Activated T-helper 9 cell treated with anti-CD3 and anti-CD28 coated beads, Interleukin-2, amount 50 U/mL, for 16 hours (primary cell): ENCODE measurements around the gene RAB5B.
"Not testable (repeated sequence)": the region's sequence is repeated elsewhere in the genome, so short reads cannot be mapped to it uniquely, and the experiment has no call there.

Experiments
- DNase-seq: peaks from one replicate; pipeline ENCODE4 v3.0.0-alpha.2; 2020; ENCODE audit warnings: low read depth

RAB5B gene

DNA sequence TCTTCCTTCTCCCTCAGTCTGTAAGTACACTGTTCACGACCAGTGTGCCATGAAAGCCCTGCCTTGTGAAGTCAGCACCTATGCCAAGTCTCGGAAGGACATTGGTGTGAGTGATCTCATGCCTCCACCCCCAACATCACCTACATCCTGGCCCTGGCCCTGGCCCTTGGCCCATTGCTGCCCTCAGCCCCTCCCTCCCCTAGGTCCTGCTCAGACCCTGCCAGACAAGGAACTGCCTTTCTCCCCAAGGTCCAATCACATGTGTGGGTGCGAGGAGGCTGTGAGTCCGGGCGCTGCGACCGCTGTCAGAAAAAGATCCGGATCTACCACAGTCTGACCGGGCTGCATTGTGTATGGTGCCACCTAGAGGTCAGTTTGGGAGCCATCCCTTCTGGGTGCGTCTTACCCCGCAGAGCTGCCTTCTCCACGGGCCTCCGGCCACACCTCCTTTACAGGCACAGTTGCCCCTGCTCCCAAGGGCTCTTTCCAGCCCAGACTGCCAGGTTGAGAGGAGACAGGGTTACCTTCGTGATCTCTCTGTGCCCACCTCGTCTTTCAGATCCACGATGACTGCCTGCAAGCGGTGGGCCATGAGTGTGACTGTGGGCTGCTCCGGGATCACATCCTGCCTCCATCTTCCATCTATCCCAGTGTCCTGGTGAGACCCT, 33.7 kb upstream of the RAB5B start:
- peak; percentile 72 for DNase-seq

DNA sequence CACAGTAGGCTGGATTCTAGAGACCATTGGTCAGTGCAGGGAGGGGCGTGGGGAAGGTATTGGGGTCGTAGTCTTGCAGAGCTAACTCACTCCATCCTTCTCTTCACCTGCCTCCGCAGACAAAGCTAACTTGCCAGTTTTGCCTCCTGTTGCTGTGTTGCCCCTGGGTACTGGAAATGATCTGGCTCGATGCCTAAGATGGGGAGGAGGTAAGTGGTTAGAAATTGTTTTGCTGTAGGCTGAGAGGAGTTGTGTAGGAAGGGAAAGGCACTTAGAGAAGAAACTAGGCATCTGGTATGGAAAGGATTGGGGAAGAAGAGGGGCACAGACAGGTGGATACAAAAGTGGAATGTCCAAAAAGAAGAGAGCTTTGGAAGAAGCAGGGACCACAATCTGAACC, 31.8 kb upstream of the RAB5B start:
- DNase-seq, result no peak

DNA sequence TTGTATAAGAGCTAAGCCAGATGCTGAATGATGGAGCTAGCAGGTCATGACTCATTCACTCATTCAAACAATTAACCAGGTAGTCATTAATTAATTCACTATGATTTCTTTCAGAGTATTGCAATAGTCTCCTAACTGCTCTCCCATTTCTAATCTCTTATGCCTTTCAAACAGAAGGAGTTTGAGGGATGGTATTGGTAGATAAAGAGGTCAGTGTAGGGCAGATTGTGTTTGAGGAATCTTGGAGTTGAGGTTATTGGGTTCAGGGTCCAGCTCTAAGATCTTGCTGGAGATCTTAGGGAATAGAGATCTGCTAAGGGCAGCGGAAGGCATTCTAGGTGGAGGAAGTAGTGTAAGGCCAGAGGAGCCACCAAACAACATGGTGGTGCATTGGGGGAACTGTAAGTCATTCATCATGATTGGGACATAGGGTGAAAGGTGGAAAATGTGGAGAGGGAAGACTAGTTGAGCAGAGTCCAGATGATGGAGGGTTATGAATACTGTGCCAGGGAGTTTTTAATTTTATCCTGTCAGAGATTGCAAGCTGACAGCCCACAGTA, 31.2 kb upstream of the RAB5B start:
- DNase-seq, result no peak

DNA sequence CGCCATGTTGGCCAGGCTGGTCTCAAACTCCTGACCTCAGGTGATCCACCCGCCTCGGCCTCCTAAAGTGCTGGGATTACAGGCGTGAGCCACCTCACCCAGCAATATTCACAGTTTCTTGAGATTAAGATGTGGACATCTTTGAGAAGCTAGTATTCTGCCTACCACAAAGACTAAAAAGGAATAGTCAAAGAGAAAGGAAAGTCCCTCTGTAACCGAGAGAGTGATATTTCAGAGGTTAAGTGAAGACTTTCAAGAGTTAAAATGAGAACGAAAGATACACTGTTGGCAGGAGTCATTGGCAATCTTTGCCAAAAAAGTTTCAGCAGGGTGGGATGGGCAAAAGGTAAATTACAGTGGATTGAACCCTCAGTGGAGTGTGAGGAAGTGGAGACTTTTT, 27.3 kb upstream of the RAB5B start:
- no peak for DNase-seq

DNA sequence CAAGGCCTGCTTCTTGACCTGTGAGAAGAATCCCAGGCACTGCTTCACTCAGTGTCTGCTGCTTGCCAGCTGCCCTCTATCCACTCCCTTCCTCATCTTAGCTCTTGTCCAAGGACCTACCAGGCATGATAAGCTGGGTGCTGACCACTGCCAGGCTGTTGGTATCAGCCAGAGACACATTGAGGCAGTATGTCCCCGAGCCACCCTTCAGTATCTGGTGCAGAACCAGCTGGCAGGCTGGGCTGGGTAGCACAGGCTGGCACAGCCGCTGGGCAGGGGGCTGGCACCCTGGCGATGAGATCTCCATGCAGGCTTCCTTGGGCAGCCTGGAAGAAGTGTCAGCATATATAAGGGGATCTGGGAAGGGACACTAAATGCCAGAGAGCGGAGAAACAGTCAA, 18.5 kb upstream of the RAB5B start:
- no peak for DNase-seq

DNA sequence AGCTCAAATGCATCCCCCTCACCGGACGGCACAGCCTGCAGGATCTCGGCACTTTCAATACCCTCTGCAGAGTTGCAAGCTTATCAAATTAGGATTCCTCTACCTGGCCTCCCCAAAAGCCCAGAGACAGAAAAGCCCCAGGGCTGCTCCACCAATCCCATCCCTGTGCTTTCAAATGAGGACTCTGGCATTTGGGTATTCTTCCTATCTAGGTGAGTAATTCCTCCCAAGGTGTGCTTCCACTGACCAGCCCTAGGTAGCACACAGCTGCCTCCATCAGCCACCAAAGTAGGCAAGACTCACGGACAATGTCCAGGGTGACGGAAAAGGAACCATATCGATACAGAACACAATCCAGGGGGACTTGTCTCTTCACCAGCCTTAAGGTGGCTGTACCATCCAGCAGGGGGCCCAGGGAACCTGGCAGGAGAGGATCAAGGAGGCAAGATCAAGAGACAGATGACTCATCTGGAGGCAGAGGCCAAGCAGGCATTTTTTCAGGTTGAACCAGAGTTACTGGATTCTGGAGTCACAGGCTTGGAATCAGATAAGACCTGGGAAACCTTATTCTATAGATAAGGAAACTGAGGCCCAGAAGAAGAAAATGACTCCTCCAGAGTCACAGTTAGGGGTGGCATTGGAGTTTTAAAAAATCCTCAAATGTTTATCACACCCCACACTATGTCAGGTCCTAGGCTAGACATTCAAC, 17.9 kb upstream of the RAB5B start:
- DNase-seq, result no peak

DNA sequence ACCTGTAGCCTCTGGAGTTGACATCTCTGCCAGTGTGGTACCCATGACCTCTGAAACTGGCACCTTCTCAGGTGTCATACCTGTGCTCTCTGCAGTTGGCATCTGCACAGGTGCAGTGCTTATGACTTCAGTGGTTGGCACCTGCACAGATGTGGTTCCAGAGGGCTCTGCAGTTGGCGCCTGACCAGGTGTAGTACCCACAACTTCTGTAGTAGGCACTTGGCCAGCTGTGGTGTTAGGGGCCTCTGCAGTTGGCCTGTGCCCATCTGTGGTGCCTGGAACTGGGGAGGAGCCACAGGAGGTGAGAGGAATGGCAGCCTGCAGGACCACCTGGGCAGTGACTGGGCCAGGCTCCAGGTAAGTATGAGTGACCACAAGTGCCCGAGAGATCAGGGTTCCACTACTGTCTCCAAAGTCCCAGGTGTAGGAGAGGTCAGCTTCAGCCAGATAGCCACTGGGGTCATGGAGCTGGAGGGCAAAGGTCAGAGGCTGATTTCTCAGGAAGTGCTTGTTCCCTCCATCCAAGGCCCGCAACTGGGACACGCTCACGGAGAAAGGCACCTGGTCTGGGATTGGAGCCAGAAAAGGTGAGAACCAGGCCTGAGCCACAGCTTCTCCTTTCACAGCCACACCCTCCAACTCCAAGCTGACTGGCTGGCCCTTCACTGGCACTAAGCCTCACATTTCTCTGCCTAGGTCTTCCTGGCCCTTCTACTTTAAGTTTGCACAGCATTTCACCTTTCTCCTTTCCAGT, 16.6 kb upstream of the RAB5B start:
- no peak for DNase-seq

DNA sequence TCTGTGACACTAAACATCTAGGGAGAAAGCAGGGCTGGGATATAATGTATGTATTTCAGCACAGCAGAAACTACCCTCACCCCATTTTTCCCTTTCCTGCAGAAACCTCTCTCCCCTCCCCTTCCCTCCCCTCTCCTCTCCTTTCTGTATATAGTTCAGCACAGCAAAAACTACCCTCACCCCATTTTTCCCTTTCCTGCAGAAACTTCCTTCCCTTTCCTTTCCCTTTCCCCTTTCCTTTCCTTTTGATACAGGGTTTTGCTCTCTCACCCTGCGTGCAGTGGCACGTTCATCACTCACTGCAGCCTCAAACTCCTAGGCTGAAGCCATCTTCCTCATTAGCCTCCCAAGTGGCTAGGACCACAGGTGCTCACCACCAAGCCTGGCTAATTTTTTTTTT, 10.1 kb upstream of the RAB5B start:
- no peak for DNase-seq

DNA sequence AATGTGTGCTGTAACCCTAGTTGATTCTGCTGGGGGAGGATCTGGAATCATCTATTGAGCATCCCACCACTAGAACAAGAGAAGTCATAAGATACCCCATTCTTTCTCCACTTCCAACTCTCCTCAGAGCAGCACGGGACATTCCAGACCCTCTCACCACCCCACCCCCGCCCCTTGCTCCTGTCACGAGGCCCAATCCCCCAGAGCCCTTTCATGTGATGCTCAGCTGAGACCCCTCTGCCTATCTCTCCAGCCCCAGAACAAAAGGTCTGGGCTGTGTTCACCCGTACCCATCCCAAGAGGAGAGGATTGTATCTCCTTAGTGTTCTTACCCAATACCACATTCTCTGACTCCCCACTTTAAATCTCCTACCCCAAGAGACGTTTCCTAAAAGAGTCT, 8.6 kb upstream of the RAB5B start:
- no peak for DNase-seq

DNA sequence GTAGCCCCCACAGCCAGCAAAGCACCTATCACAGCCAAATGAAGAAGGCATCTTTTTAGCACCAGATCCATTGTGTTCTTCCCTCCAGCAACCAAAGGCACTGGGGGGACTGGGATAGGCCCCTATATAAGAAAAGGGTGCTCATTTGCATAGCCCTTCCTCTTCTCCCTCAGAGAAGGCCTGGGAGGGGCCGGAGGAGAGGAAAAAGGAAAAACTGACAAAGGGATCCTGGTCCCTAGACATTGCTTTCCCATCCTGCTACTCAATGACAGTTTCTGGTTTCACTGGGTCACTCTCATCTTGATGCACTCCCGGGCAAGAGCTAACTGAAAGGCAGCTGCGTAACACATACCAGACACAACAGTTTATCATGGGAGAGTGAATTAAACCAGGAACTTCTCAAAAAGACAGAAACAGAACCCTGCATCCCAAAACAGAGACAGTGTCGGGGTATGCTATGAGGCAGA, 7.9 kb upstream of the RAB5B start, which contains the start of gene PMEL:
PMEL (minus strand) TSS at position 102 of the 467 bp plus-strand sequence; CDS start at position 71, 31 bp downstream.
- no peak for DNase-seq

DNA sequence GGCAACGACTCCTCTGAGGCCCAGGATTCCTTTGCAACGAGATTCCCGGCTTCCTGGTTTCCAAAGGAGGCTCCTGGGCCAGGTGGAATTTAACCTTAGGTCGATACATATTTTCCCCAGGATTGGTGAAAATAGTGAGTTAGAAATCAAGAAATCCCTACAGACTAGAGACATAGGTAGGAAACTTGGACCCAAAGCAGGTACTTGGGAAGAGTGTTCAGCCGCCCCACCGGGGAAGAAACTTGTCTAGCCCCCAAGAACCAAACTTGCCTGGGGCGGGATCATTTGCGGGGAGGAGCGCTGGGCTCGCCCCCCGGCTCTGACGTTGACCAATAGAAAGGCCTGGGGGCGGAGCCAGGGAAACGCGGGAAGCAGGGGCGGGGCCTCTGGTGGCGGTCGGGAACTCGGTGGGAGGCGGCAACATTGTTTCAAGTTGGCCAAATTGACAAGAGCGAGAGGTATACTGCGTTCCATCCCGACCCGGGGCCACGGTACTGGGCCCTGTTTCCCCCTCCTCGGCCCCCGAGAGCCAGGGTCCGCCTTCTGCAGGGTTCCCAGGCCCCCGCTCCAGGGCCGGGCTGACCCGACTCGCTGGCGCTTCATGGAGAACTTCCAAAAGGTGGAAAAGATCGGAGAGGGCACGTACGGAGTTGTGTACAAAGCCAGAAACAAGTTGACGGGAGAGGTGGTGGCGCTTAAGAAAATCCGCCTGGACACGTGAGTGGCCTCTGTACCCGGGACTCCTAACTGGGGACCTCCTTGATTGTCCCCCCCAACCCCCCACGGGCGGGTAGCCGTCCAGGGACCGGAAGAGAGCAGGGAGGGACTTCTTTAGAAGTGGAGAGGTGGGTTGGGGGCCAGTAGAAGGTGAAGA, 7.2 kb upstream of the RAB5B start, which contains the start of gene CDK2:
CDK2 (plus strand) TSS at position 423 of the 874 bp plus-strand sequence; CDS start at position 602, 179 bp downstream.
- peak; percentile 83 for DNase-seq

DNA sequence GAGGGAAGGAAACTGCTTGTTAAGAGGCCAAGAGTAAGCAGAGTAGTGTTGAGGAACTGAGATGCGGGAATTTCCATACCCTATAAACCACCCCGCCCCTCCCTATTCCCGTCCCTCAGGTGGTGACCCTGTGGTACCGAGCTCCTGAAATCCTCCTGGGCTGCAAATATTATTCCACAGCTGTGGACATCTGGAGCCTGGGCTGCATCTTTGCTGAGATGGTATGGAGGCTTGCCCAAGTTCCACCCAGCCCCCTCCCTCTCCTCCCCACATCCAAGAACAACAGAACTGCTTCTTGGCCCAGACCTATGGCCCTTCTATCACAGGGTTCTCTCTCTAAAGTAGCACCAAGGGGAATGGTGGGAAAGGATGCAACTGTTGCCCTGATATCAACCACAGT, 4.5 kb upstream of the RAB5B start:
- no peak for DNase-seq

DNA sequence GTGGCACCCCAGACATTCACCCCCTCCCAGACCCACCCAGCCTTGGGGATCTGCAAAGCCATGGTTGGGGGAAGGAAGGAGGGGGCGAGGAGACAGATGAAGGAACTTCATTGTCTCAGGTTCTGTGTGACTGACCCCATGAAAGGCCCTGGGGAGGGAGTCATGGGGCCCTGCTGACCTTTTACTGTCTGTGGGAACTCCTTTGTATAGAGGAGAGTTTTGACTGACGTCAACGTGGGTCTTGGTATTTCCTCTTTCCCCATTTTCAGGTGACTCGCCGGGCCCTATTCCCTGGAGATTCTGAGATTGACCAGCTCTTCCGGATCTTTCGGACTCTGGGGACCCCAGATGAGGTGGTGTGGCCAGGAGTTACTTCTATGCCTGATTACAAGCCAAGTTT, 3.1 kb upstream of the RAB5B start:
- no peak for DNase-seq

DNA sequence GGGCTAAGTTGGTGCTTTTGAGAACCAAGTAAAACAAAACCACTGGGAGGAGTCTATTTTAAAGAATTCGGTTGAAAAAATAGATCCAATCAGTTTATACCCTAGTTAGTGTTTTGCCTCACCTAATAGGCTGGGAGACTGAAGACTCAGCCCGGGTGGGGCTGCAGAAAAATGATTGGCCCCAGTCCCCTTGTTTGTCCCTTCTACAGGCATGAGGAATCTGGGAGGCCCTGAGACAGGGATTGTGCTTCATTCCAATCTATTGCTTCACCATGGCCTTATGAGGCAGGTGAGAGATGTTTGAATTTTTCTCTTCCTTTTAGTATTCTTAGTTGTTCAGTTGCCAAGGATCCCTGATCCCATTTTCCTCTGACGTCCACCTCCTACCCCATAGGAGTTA, 1.8 kb upstream of the RAB5B start:
- no peak for DNase-seq

DNA sequence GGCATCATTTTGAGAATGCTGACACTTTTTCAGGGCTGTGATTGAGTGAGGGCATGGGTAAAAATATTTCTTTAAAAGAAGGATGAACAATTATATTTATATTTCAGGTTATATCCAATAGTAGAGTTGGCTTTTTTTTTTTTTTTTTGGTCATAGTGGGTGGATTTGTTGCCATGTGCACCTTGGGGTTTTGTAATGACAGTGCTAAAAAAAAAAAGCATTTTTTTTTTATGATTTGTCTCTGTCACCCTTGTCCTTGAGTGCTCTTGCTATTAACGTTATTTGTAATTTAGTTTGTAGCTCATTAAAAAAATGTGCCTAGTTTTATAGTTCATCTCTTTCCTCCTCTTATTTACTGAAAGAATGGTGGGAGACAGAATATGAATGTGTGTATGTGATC, 1.4 kb upstream of the RAB5B start:
- DNase-seq, result no peak

DNA sequence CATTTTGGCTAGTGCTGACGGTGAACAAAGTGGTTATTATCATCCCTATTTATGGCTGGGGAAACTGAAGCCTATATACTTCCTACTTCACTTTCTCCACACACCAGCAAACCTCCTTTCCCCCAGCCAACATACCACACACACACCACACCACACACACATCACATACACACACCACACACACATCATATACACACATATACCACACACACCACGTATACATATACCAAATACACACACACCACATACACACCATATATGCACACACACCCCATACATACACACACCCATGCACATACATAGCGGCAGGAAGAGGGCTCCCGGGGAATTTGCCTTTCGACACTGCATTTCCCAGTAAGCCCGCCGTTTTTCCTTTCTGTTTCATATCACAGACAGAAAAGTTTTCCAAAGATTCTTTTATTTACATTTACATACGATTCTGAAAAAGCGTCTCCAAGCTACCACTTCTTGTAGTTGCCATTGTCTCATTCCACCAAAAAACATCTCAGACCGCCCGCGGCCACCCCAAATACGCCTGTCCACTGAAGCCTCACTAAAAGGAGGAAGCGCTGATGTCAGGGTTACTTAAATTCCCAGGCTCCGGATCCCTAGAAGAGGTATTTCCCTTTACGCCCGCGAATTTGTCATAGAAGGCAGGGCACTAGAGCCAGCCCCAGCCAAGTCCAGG, 823 bp upstream of the RAB5B start:
- no peak for DNase-seq

DNA sequence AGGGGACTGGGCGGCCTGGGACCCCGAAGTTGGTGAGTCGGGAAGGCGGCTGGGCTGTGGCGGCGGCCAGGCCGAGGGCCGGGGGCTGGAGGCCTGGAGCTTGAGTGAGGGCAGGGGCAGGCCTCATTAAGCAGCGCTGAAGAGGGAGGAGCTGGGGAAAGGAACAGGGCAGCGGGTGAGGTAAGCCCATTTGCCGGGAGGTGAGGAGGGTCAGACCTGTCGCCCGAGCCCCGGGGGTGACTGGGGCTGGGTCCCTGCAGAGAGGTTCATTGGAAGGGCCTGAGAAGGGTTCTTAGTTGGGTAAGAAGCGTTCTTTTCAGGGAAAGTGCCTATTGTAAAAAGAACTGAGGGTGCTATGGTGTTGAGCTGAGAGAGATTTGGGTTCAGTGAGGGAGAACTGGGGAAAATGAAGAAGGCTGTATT, 441 bp downstream of the RAB5B start:
- peak; percentile 16 for DNase-seq

DNA sequence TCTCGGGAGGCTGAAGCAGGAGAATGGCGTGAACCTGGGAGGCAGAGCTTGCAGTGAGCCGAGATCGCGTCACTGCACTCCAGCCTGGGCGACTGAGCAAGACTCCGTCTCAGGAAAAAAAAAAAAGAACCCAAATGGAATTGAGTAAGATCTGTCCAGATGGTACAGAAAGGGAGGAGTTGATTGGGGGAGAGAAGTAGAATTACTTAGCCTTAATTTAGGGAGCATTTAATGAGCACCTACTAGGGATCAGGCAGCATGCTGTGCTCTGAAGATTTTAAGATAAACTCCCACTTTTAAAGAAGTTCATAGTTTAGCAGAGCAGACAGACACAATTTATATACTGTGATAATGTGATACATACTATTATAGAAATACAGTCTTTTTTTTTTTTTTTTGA, 4.5 kb downstream of the RAB5B start:
- no peak for DNase-seq

DNA sequence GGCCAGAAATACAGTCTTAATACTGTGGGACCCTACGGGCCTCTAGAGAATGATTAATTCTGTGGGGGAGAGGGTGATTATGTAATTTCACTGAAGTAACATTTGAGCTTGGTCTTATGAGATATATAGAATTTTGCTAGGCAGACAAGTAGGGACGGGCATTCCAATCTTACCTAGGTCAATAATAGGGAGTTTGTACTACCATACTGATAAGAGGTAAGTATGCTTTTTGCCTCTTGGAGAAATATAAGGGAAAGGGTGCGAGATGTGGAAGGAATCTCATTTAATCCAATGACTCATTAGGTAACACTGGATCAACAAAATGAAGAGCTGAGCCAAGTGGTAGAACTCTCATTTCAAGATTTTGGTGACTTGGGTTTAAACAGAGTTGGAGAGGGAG, 5.2 kb downstream of the RAB5B start:
- no peak for DNase-seq

DNA sequence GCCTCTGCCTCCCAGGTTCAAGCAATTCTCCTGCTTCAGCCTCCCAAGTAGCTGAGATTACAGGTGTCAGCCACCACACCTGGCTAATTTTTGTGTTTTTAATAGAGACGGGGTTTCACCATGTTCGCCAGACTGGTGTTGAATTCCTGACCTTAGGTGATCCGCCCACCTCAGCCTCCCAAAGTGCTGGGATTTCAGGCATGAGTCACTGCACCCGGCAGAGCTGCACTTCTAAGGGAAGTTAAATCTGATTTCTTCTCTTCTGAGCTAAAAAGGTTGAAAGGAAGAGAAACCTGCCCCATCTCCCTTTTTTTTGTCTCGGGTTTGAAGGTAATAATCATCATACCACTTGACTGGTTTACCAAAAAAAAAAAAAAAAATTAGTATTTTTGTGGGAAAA, 8.0 kb downstream of the RAB5B start:
- not testable (repeated sequence) for DNase-seq
